GM23338 (cell line): ENCODE results near the gene SV2A.

Experiments
- CTCF ChIP-seq, 2 experiments: fragments of 200-600 bp in 1 of 2; sonication (generic) in 1 of 2; conservative IDR thresholded peaks; 2 replicates each; pipeline versions ENCODE4 v1.5.1 to v1.6.1; 2016 to 2017; ENCODE audit warnings: antibody characterized with exemption in 2 of 2, low read depth in 2 of 2, mild to moderate bottlenecking in 2 of 2, moderate library complexity in 1 of 2
- EZH2 ChIP-seq: fragments of 200-600 bp; sonication (generic); IDR thresholded peaks from one replicate; pipeline ENCODE4 v1.8.0; 2017; ENCODE audit warnings: antibody characterized with exemption, mild to moderate bottlenecking, low read depth; ENCODE audit not compliant: unreplicated experiment
- REST ChIP-seq: IDR thresholded peaks from one replicate; pipeline ENCODE4 v1.6.1; 2018; ENCODE audit warnings: antibody characterized with exemption; ENCODE audit not compliant: unreplicated experiment

GRCh38 chr1:149925751-149926150 lies 8.1 kb upstream of the SV2A start:
- TF ChIP-seq REST (no peak), CTCF (conservative IDR thresholded peaks at IDR 0.05; ENCODE audit: low read depth in 2 of 2) (no peak), EZH2 (no peak)
